Activated B cell treated with CpG ODN at 0.5 μM for 24 hours (primary cell): Measurements from ENCODE around the gene ANKDD1A. TPM values are rescaled to one million over a fixed set of nuclear protein-coding genes. Genes with fewer than 3 reads are reported as not detected.

Experiments
- ATAC-seq: fragments of 200-7000 bp; cut with Tn5 transposase; one replicate; pipeline ENCODE4 v1.10.0; 2021; ENCODE audit warnings: low read depth, mild to moderate bottlenecking, moderate library complexity
- CTCF ChIA-PET: fragments of 350-600 bp; sonication (Branson Sonifier 250); formaldehyde crosslinking; loops from one replicate; lab custom pipeline; 2021; ENCODE audit warnings: antibody characterized with exemption; lab: Charles Lee
- POLR2A ChIA-PET: fragments of 350-600 bp; sonication (Branson Sonifier 250); formaldehyde crosslinking; loops from one replicate; lab custom pipeline; 2021; ENCODE audit warnings: antibody characterized with exemption; lab: Charles Lee
- DNase-seq: peaks from one replicate; pipeline ENCODE4 v3.0.0; 2022
- H3K27ac Mint-ChIP-seq: one replicate; pipeline ENCODE4 v1.8.0; 2020; ENCODE audit warnings: mixed read lengths
- H3K27me3 Mint-ChIP-seq: one replicate; pipeline ENCODE4 v1.8.0; 2021; ENCODE audit warnings: mixed read lengths
- H3K36me3 Mint-ChIP-seq: one replicate; pipeline ENCODE4 v1.8.0; 2021; ENCODE audit warnings: low read depth, mixed read lengths
- H3K4me1 Mint-ChIP-seq: one replicate; pipeline ENCODE4 v1.8.0; 2021; ENCODE audit warnings: mixed read lengths
- H3K4me3 Mint-ChIP-seq: one replicate; pipeline ENCODE4 v1.8.0; 2020; ENCODE audit warnings: mild to moderate bottlenecking, mixed read lengths
- H3K9me3 Mint-ChIP-seq: one replicate; pipeline ENCODE4 v1.8.0; 2020; ENCODE audit warnings: mixed read lengths
- intact Hi-C: fragments of 100-400 bp; cut with micrococcal nuclease; formaldehyde crosslinking; loops from one replicate; pipeline ENCODE4 v1.15.1; 2024
- total RNA-seq: library from RNA; stranded (reverse); gene quantifications from 2 replicates; pipeline ENCODE4 v1.2.3, GENCODE V29; 2022
- TF ChIP-seq, protein P1 (sequence below): fragments of 200-600 bp; IDR thresholded peaks from one replicate; pipeline ENCODE4 v1.8.0; 2022; ENCODE audit warnings: antibody characterized with exemption, mild to moderate bottlenecking

The ANKDD1A gene
- total RNA-seq, 1 donor from 2014 or later: 3.9 TPM

DNA sequence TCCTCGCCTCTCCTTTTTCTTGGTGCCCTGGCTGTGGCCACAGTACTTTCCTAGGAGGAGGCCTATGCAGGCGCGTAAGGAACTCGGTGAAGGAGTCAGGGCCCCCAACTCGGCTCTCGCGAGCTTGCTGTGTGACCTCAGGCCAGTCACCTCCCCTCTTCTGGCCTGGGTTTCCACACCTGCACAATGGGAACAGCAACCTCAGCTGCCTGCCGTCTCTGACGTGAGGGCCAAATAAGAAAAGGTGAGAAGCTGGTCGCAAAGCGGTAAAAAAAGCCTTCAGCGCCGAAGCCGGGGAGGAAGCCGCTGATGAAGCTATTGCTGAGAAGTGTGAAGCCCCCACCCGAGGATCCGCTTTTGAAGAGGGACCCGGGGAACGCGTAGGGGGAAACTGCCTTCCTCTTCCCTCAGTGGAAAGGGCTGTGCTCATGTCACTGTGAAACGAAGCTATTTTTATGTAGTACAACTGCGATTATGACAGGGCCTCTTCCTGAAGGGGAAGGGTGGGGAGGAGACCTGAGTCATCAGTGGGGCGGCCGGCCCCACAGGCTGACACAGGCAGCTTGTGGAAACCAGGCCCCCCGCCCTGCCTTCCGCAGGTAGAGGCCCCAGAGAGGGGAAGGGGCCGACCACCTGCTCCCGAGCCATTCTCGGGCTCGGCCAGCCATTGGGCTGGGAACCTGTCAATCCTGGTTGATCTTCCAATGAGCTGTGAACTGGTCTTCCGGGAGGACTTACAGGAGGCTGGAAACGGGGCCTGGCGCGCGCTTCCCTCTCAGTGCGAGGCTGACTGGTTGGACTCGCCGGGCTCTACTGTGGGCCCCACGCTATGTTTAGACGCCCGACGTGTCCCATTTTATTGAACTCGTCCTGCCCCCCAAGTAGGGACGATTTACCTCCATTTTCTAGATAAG, 18.0 kb upstream of the ANKDD1A start:
- no peaks in the 10 kb centered on the region for H3K27me3 Mint-ChIP-seq
- peak; percentile 90 for DNase-seq
- ChIA-PET CTCF (interaction anchor here (0.8 to 3.5 kb wide), 16 partner anchors 10 to 208 kb away, joined by 3 to 36 read pairs (median 8); partner anchors contain the start of genes PIF1 and PLEKHO2), POLR2A (interaction anchor here (0.5 to 6.0 kb wide), 37 partner anchors 10 to 1716 kb away, joined by 3 to 156 read pairs (median 5); partner anchors contain the start of genes CLPX, PIF1, PLEKHO2 and PPIB)
- peak overlapping the region; percentile 89 for H3K4me3 Mint-ChIP-seq
- intact Hi-C loops: loop anchor here (2.0 to 10.0 kb wide), 5 partner anchors 97 to 1699 kb away; partner anchors contain the start of genes RNU5A-1 and SNX1
- H3K36me3 Mint-ChIP-seq: no peaks in the 10 kb centered on the region
- H3K27ac Mint-ChIP-seq: peak overlapping the region; percentile 99
- no peaks in the 10 kb centered on the region for H3K9me3 Mint-ChIP-seq
- peak; percentile 72 for ATAC-seq
- TF ChIP-seq, protein P1, sequence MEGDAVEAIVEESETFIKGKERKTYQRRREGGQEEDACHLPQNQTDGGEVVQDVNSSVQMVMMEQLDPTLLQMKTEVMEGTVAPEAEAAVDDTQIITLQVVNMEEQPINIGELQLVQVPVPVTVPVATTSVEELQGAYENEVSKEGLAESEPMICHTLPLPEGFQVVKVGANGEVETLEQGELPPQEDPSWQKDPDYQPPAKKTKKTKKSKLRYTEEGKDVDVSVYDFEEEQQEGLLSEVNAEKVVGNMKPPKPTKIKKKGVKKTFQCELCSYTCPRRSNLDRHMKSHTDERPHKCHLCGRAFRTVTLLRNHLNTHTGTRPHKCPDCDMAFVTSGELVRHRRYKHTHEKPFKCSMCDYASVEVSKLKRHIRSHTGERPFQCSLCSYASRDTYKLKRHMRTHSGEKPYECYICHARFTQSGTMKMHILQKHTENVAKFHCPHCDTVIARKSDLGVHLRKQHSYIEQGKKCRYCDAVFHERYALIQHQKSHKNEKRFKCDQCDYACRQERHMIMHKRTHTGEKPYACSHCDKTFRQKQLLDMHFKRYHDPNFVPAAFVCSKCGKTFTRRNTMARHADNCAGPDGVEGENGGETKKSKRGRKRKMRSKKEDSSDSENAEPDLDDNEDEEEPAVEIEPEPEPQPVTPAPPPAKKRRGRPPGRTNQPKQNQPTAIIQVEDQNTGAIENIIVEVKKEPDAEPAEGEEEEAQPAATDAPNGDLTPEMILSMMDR: no peak
- H3K4me1 Mint-ChIP-seq: peaks cover 76% of the 10 kb centered on the region

DNA sequence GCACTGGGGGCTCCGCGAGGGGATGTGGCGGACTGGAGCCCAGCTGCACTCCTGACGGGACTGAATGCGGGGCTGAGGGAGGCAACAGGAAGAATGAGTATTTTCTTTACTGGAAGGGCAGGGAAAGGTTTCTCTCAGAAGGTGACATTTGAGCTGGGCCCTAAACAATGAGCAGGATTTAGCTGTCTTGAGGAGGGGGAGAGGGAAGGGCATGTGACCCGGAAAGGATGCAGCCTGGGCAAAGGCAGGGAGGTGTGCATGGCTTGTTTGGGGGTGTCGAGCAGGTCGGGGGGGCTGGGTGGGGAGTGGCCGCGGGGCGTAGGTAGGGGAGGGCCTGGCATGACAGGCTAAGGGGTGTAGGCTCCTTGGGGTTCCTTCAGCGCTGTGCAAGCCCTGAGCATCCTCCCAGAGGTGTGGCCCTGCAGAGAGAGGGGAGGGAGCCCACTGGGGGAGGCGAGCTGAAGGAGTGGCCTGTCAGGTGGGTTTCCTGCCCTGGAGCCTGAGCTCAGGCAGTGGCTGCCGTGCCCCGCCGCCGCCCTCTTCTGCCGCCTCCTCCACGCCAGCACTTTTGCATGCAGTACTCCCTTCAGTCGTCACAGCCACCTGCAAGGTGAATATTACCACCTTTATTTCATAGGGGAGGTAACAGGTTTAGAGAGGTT, 17.2 kb upstream of the ANKDD1A start:
- CTCF ChIA-PET: interaction anchor here (0.9 to 3.5 kb wide), 22 partner anchors 10 to 166 kb away, joined by 3 to 36 read pairs (median 6); partner anchors contain the start of genes PIF1 and PLEKHO2
- POLR2A ChIA-PET: interaction anchor here (0.5 to 6.0 kb wide), 41 partner anchors 9 to 1717 kb away, joined by 3 to 156 read pairs (median 6); partner anchors contain the start of genes CLPX, PIF1, PLEKHO2 and PPIB
- Mint-ChIP-seq H3K9me3 (no peaks in the 10 kb centered on the region), H3K36me3 (no peaks in the 10 kb centered on the region), H3K27me3 (no peaks in the 10 kb centered on the region), H3K4me1 (peaks cover 76% of the 10 kb centered on the region), H3K4me3 (peak overlapping the region; percentile 89), H3K27ac (peak overlapping the region; percentile 99)
- ATAC-seq: peak; percentile 45
- intact Hi-C loops: loop anchor here (1.0 to 10.0 kb wide), 12 partner anchors 11 to 1700 kb away; partner anchors contain the start of genes PIF1, PLEKHO2, RNU5A-1 and SNX1
- DNase-seq: peak; percentile 56
- TF ChIP-seq, protein P1: no peak

DNA sequence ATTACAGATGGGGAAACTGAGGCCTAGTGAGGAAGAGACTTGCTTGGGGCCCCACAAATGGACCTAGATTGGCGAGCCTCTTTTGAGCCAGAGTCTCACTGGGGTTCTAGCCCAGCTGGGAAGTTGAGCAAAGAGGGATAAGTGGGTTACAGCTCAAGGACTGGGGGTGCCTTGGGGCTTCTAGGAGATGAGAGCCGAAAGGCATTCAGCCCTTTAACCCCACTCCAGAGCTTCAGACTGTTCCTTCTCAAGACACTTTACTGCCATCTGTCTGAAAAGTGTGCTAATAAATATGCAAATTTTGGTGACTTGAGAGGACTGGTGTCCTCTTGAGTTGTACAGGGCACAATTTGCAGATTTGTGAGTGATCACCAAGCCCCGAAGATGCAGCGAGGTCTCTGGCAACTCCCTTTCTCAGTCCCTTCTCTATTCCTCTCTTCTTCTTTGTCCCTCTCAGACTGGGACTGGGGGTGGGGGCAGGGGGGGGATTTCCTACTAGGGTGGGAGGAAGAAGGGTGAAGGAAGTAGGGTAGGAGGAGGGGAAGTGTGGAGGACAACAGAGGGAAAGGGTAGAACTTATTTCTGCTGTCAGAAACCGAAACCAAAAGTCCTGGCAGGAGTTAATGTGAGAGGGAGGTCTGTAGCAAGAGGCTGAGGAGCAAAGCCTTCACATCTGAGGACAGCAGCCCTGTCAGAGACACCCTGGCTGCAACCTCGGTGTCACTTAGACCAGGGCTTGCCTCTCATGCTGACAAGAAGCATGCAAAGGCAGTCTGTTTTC, 16.2 kb upstream of the ANKDD1A start:
- no peaks in the 10 kb centered on the region for H3K36me3 Mint-ChIP-seq
- ATAC-seq: peak; percentile 32
- H3K9me3 Mint-ChIP-seq: no peaks in the 10 kb centered on the region
- H3K4me1 Mint-ChIP-seq: peaks cover 76% of the 10 kb centered on the region
- H3K4me3 Mint-ChIP-seq: peak overlapping the region; percentile 89
- intact Hi-C loops: loop anchor here (1.0 to 10.0 kb wide), 10 partner anchors 10 to 1701 kb away; partner anchors contain the start of genes PIF1, PLEKHO2 and RNU5A-1
- TF ChIP-seq, protein P1: no peak
- peak overlapping the region; percentile 99 for H3K27ac Mint-ChIP-seq
- CTCF ChIA-PET: interaction anchor here (0.9 to 3.5 kb wide), 19 partner anchors 9 to 167 kb away, joined by 3 to 36 read pairs (median 8); partner anchors contain the start of gene PLEKHO2
- DNase-seq: peak; percentile 34
- POLR2A ChIA-PET: interaction anchor here (0.7 to 6.0 kb wide), 24 partner anchors 9 to 885 kb away, joined by 3 to 156 read pairs (median 10); partner anchors contain the start of genes PIF1, PLEKHO2, PPIB and RNU5B-1
- H3K27me3 Mint-ChIP-seq: no peaks in the 10 kb centered on the region

DNA sequence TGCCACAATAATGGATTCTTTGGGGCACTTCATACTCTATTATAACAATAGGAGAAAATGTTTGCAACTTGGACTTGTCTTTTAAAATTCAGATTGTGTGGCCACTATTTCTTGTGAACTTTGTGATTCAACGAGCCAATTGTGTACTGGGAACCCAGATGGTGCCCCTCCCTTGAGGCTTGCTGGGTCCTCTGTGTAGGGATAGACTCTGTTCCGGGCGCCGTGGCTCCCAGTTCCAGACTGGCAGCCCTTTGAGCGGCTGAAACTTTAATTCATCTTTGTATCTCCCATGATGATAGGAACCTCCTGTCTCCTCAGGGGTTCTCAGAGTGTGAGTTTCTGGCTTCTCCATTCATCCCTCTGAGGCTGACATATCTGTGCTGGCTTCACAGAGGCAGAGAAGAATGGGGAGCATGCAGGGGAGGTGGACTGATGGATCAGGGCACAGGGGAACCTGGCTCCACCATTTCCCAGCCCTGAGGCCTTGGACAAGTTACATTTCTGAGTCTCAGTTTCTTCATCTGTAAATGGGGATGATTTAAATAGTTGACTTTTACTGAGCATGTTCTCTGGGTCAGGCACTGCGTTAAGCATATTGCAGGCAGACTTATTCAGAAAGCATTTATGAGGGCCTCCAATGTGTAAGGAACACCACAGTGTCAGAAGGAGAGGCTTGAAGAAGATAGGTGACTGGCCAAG, 15.2 kb upstream of the ANKDD1A start:
- TF ChIP-seq, protein P1: no peak
- DNase-seq: no peak
- Mint-ChIP-seq H3K9me3 (no peaks in the 10 kb centered on the region), H3K27me3 (no peaks in the 10 kb centered on the region), H3K4me3 (peak overlapping the region; percentile 89), H3K4me1 (peaks cover 74% of the 10 kb centered on the region), H3K27ac (peak overlapping the region; percentile 99), H3K36me3 (no peaks in the 10 kb centered on the region)
- POLR2A ChIA-PET: interaction anchor here (1.6 to 6.0 kb wide), 3 partner anchors 31 to 74 kb away, joined by 5 to 138 read pairs (median 42); partner anchors contain the start of gene PLEKHO2
- CTCF ChIA-PET: interaction anchor here (3.5 kb wide), 1 partner anchor 86 kb away, joined by 36 read pairs; no protein-coding TSS in a partner anchor
- intact Hi-C loops: loop anchor here (10.0 kb wide), 1 partner anchor 1702 kb away; no protein-coding TSS in a partner anchor
- no peak for ATAC-seq
